ENCODE results near the gene ZNF197.

DNA sequence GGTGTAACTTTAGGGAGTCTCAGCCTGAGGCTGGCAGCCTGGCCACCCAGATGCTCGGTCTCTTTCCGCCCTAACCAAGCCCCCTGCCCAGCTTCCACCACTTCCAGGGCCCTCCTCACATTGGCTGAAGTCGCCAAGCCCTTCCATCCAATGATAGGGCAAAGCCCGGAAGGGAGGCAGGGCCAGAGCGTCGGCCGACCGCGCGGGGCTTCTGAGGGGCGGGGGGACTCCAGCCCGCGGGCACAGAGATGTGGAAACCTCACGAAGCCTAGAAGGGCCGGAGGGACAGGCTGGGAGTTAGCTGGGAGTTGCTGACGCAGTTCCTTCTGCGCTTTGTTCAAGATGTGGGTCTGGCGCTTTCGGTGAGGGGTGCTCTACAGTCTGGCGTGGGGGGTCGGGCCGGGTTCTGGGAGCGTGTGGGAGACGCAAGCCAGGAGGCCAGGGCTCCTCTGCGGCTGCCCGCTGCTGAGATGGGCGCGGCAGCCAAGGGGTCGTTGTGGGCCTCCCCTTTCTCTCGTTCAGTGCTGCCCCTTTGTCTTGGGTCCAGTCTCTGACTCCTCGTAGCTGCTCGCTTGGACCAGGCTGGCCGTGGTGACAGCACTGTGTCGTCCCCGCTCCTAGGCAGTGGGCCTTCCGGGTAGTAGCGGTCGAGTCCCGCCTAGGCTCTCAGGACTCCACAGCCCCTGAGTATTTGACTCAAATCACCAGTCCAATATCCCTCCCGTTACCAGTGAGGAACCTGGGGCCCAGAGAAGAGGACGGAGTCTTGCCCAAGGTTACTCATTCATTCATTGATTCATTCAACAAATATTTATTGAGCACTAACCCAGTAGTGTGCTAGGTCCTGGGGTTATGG is 40.0 kb upstream of the ZNF197 start, which contains the start of gene ZNF660:
- TF ChIP-seq CTCF (IDR thresholded peaks at IDR 0.05) (no peak), POLR2A (IDR thresholded peaks at IDR 0.05) (peak in 1 of 2 donors; percentile 41)

Measured in uterus (tissue), 2 donors.